ENCODE measurements around the gene C16orf46. TPM values are rescaled to one million over a fixed set of nuclear protein-coding genes. Genes with fewer than 3 reads are reported as not detected.

The C16orf46 gene
- total and polyA plus RNA-seq, 2 of the 13 experiments (the other 11 are each of a cell fraction or from before 2014, with no cell fraction given) = 0.38 to 0.55 TPM

DNA sequence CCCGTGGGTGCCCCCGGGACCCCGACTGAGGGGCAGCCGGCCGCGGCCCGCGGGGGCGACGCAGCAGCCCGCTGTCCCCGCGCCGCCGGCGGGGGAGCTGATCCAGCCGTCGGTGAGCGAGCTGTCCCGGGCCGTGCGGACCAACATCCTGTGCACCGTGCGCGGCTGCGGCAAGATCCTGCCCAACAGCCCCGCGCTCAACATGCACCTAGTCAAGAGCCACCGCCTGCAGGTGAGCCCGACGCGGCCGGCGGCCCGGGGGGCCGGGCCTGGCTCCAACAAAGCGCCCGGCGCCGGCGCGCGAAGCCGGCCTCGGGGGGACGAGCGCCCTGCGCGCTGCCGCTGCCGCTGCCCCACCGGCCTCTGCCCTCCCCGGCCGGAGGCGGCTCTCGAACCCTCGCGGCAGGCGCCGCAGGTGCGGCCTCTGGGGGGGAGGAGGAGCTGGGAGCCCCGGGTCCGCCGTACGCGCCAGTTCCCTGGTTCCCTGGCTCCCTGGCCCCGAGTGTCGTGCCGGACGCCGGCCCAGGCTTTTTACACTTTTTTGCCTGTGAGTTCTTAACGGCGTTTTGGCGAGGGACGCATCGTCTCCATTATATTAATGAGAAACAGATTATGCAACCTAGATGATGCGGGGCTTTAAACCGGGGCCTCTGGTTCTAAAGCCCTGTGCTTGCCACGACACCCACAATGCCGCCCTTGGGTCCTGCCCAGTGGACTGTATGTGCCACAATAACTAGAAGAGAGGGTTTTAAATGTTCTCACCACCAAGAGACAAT, 40.9 kb downstream of the C16orf46 start (continued):
- TF ChIP-seq, protein P1, sequence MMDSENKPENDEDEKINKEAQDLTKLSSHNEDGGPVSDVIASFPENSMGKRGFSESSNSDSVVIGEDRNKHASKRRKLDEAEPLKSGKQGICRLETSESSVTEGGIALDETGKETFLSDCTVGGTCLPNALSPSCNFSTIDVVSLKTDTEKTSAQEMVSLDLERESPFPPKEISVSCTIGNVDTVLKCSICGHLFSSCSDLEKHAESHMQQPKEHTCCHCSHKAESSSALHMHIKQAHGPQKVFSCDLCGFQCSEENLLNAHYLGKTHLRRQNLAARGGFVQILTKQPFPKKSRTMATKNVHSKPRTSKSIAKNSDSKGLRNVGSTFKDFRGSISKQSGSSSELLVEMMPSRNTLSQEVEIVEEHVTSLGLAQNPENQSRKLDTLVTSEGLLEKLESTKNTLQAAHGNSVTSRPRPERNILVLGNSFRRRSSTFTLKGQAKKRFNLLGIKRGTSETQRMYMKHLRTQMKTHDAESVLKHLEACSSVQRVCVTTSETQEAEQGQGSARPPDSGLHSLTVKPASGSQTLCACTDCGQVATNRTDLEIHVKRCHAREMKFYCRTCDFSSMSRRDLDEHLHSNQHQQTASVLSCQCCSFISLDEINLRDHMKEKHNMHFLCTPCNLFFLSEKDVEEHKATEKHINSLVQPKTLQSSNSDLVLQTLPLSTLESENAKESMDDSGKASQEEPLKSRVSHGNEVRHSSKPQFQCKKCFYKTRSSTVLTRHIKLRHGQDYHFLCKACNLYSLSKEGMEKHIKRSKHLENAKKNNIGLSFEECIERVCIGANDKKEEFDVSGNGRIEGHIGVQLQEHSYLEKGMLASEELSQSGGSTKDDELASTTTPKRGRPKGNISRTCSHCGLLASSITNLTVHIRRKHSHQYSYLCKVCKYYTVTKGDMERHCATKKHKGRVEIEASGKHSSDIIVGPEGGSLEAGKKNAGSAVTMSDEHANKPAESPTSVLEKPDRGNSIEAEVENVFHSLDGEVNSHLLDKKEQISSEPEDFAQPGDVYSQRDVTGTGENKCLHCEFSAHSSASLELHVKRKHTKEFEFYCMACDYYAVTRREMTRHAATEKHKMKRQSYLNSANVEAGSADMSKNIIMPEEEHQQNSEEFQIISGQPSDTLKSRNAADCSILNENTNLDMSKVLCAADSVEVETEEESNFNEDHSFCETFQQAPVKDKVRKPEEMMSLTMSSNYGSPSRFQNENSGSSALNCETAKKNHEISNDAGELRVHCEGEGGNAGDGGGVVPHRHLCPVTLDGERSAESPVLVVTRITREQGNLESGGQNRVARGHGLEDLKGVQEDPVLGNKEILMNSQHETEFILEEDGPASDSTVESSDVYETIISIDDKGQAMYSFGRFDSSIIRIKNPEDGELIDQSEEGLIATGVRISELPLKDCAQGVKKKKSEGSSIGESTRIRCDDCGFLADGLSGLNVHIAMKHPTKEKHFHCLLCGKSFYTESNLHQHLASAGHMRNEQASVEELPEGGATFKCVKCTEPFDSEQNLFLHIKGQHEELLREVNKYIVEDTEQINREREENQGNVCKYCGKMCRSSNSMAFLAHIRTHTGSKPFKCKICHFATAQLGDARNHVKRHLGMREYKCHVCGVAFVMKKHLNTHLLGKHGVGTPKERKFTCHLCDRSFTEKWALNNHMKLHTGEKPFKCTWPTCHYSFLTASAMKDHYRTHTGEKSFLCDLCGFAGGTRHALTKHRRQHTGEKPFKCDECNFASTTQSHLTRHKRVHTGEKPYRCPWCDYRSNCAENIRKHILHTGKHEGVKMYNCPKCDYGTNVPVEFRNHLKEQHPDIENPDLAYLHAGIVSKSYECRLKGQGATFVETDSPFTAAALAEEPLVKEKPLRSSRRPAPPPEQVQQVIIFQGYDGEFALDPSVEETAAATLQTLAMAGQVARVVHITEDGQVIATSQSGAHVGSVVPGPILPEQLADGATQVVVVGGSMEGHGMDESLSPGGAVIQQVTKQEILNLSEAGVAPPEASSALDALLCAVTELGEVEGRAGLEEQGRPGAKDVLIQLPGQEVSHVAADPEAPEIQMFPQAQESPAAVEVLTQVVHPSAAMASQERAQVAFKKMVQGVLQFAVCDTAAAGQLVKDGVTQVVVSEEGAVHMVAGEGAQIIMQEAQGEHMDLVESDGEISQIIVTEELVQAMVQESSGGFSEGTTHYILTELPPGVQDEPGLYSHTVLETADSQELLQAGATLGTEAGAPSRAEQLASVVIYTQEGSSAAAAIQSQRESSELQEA (CRISPR knock-in tag; IDR thresholded peaks at IDR 0.05; ENCODE audit: not compliant biosample characterization) = no peak
- peak; percentile 20; the same call in 1 of the 2 replicates for TF ChIP-seq MAF1 (CRISPR knock-in tag; IDR thresholded peaks at IDR 0.05; ENCODE audit: borderline replicate concordance)
- peak; percentile 48; the same call in 1 of the 2 replicates for TF ChIP-seq KAT8 (CRISPR knock-in tag; IDR thresholded peaks at IDR 0.05)
- 0 out of 2 replicates have a peak, but pooled peaks have one; percentile 14 for TF ChIP-seq PHF21A (CRISPR knock-in tag; IDR thresholded peaks at IDR 0.05)
- TF ChIP-seq, protein P2, sequence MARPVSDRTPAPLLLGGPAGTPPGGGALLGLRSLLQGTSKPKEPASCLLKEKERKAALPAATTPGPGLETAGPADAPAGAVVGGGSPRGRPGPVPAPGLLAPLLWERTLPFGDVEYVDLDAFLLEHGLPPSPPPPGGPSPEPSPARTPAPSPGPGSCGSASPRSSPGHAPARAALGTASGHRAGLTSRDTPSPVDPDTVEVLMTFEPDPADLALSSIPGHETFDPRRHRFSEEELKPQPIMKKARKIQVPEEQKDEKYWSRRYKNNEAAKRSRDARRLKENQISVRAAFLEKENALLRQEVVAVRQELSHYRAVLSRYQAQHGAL (CRISPR knock-in tag; IDR thresholded peaks at IDR 0.05; ENCODE audit: not compliant biosample characterization) = no peak
- 0 out of 2 replicates have a peak, but pooled peaks have one; percentile 35 for TF ChIP-seq ZNF891 (CRISPR knock-in tag; IDR thresholded peaks at IDR 0.05)
- TF ChIP-seq ZNF776 (CRISPR knock-in tag; IDR thresholded peaks at IDR 0.05) = peak; percentile 52; the same call in 1 of the 2 replicates
- 0 out of 2 replicates have a peak, but pooled peaks have one; percentile 56 for TF ChIP-seq ZNF564 (CRISPR knock-in tag; IDR thresholded peaks at IDR 0.05)
- TF ChIP-seq GATA4 (IDR thresholded peaks at IDR 0.05; ENCODE audit: borderline replicate concordance, low read depth) = no peak
- TF ChIP-seq ZNF124 (CRISPR knock-in tag; IDR thresholded peaks at IDR 0.05) = no peak
- TF ChIP-seq, protein P3, sequence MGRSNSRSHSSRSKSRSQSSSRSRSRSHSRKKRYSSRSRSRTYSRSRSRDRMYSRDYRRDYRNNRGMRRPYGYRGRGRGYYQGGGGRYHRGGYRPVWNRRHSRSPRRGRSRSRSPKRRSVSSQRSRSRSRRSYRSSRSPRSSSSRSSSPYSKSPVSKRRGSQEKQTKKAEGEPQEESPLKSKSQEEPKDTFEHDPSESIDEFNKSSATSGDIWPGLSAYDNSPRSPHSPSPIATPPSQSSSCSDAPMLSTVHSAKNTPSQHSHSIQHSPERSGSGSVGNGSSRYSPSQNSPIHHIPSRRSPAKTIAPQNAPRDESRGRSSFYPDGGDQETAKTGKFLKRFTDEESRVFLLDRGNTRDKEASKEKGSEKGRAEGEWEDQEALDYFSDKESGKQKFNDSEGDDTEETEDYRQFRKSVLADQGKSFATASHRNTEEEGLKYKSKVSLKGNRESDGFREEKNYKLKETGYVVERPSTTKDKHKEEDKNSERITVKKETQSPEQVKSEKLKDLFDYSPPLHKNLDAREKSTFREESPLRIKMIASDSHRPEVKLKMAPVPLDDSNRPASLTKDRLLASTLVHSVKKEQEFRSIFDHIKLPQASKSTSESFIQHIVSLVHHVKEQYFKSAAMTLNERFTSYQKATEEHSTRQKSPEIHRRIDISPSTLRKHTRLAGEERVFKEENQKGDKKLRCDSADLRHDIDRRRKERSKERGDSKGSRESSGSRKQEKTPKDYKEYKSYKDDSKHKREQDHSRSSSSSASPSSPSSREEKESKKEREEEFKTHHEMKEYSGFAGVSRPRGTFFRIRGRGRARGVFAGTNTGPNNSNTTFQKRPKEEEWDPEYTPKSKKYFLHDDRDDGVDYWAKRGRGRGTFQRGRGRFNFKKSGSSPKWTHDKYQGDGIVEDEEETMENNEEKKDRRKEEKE (IDR thresholded peaks at IDR 0.05) = no peak
- TF ChIP-seq RELA (CRISPR knock-in tag; IDR thresholded peaks at IDR 0.05) = no peak
- TF ChIP-seq ZNF879 (CRISPR knock-in tag; IDR thresholded peaks at IDR 0.05) = no peak
- peak; percentile 37; the same call in 1 of the 2 replicates for TF ChIP-seq MYC (CRISPR knock-in tag; IDR thresholded peaks at IDR 0.05; ENCODE audit: borderline replicate concordance)
- TF ChIP-seq MAFK (conservative IDR thresholded peaks at IDR 0.05 in 1 of 2, IDR thresholded peaks at IDR 0.05 in 1 of 2; ENCODE audit: low read length in 2 of 2) = no peak
- no peak for TF ChIP-seq SP2 (CRISPR knock-in tag; IDR thresholded peaks at IDR 0.05)

Measured in HepG2 (cell line).